ENCODE data around the gene PTPN11. TPM values are rescaled to one million over a fixed set of nuclear protein-coding genes. Genes with fewer than 3 reads are reported as not detected.

Gene PTPN11
- total and polyA plus RNA-seq, 2 of the 13 experiments (the other 11 are each of a cell fraction or from before 2014, with no cell fraction given) = 30.0 to 63.5 TPM

GRCh38 chr12:112418608-112419296 is at the start of gene PTPN11 (continued):
- TF ChIP-seq, protein P1, sequence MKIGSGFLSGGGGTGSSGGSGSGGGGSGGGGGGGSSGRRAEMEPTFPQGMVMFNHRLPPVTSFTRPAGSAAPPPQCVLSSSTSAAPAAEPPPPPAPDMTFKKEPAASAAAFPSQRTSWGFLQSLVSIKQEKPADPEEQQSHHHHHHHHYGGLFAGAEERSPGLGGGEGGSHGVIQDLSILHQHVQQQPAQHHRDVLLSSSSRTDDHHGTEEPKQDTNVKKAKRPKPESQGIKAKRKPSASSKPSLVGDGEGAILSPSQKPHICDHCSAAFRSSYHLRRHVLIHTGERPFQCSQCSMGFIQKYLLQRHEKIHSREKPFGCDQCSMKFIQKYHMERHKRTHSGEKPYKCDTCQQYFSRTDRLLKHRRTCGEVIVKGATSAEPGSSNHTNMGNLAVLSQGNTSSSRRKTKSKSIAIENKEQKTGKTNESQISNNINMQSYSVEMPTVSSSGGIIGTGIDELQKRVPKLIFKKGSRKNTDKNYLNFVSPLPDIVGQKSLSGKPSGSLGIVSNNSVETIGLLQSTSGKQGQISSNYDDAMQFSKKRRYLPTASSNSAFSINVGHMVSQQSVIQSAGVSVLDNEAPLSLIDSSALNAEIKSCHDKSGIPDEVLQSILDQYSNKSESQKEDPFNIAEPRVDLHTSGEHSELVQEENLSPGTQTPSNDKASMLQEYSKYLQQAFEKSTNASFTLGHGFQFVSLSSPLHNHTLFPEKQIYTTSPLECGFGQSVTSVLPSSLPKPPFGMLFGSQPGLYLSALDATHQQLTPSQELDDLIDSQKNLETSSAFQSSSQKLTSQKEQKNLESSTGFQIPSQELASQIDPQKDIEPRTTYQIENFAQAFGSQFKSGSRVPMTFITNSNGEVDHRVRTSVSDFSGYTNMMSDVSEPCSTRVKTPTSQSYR (CRISPR knock-in tag; IDR thresholded peaks at IDR 0.05; ENCODE audit: borderline replicate concordance) = no peak; the same call in 1 of the 2 replicates
- TF ChIP-seq, protein P2, sequence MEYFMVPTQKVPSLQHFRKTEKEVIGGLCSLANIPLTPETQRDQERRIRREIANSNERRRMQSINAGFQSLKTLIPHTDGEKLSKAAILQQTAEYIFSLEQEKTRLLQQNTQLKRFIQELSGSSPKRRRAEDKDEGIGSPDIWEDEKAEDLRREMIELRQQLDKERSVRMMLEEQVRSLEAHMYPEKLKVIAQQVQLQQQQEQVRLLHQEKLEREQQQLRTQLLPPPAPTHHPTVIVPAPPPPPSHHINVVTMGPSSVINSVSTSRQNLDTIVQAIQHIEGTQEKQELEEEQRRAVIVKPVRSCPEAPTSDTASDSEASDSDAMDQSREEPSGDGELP (IDR thresholded peaks at IDR 0.05; ENCODE audit: borderline replicate concordance, low read depth) = peak; percentile 36; the same call in 1 of the 2 replicates
- TF ChIP-seq IRF2 (CRISPR knock-in tag; IDR thresholded peaks at IDR 0.05) (peak; percentile 81), ZNF577 (CRISPR knock-in tag; IDR thresholded peaks at IDR 0.05; ENCODE audit: borderline replicate concordance, low read depth) (no peak), HNRNPLL (IDR thresholded peaks at IDR 0.05; ENCODE audit: low read depth, low read length, poor library complexity, severe bottlenecking) (peak; percentile 40), ELK4 (CRISPR knock-in tag; IDR thresholded peaks at IDR 0.05; ENCODE audit: borderline replicate concordance) (no peak), ZNF713 (CRISPR knock-in tag; IDR thresholded peaks at IDR 0.05) (no peak), ZNF615 (CRISPR knock-in tag; IDR thresholded peaks at IDR 0.05; ENCODE audit: borderline replicate concordance) (no peak), TCF7 (IDR thresholded peaks at IDR 0.05; ENCODE audit: low read depth) (no peak), ESRRA (CRISPR knock-in tag; IDR thresholded peaks at IDR 0.05; ENCODE audit: low read depth) (no peak; the same call in none of the 2 replicates), ZNF530 (CRISPR knock-in tag; IDR thresholded peaks at IDR 0.05; ENCODE audit: low read depth) (no peak), IKZF1 (IDR thresholded peaks at IDR 0.05) (no peak), TOPORS (CRISPR knock-in tag; IDR thresholded peaks at IDR 0.05) (no peak), KLF15 (CRISPR knock-in tag; IDR thresholded peaks at IDR 0.05; ENCODE audit: borderline replicate concordance) (no peak), ZNF614 (CRISPR knock-in tag; IDR thresholded peaks at IDR 0.05; ENCODE audit: borderline replicate concordance) (peak; percentile 67; the same call in 1 of the 2 replicates), NFKB2 (CRISPR knock-in tag; IDR thresholded peaks at IDR 0.05; ENCODE audit: borderline replicate concordance) (peak; percentile 84), HNRNPK (IDR thresholded peaks at IDR 0.05; ENCODE audit: low read depth, low read length, poor library complexity, severe bottlenecking) (peak; percentile 78), CENPT (CRISPR knock-in tag; IDR thresholded peaks at IDR 0.05; ENCODE audit: low read depth) (0 out of 2 replicates have a peak, but pooled peaks have one; percentile 47), RAD21 (CRISPR knock-in tag; IDR thresholded peaks at IDR 0.05) (peak; percentile 46; the same call in 1 of the 2 replicates), GMEB2 (CRISPR knock-in tag; IDR thresholded peaks at IDR 0.05; ENCODE audit: low read depth) (no peak), ZNF431 (CRISPR knock-in tag; IDR thresholded peaks at IDR 0.05; ENCODE audit: borderline replicate concordance, low read depth) (no peak), GLI4 (CRISPR knock-in tag; IDR thresholded peaks at IDR 0.05; ENCODE audit: borderline replicate concordance) (no peak)
